ENCODE measurements around the gene FUT4. TPM values are rescaled to one million over a fixed set of nuclear protein-coding genes. Genes with fewer than 3 reads are reported as not detected.

Gene FUT4
- total RNA-seq, 1 donor from 2014 or later, result 4.1 TPM

DNA sequence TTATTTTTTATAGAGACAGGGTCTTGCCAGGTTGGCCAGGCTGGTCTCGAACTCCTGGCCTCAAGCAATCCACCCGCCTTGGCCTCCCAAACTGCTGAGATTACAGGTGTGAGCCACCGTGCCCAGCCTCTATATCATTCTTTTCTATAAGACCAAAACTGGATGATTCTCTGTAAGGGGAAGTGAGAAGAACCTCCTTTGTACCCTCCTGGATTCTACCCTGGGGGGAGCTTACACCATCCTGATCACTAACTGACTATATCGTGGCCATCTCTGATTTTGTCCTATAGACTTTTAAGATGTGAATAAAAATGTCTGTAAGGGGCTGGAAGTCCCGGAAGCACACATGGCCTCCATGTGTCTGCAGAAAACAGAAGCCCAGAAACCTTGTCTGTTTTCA, 32.6 kb downstream of the FUT4 start:
- H3K9me3 Mint-ChIP-seq, result no peaks in the 10 kb centered on the region
- ChIA-PET POLR2A (no interaction called here), CTCF (no interaction called here)
- TF ChIP-seq, protein P1, sequence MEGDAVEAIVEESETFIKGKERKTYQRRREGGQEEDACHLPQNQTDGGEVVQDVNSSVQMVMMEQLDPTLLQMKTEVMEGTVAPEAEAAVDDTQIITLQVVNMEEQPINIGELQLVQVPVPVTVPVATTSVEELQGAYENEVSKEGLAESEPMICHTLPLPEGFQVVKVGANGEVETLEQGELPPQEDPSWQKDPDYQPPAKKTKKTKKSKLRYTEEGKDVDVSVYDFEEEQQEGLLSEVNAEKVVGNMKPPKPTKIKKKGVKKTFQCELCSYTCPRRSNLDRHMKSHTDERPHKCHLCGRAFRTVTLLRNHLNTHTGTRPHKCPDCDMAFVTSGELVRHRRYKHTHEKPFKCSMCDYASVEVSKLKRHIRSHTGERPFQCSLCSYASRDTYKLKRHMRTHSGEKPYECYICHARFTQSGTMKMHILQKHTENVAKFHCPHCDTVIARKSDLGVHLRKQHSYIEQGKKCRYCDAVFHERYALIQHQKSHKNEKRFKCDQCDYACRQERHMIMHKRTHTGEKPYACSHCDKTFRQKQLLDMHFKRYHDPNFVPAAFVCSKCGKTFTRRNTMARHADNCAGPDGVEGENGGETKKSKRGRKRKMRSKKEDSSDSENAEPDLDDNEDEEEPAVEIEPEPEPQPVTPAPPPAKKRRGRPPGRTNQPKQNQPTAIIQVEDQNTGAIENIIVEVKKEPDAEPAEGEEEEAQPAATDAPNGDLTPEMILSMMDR (IDR thresholded peaks at IDR 0.05), result no peak
- H3K27me3 Mint-ChIP-seq, result peaks cover 11% of the 10 kb centered on the region
- H3K27ac Mint-ChIP-seq, result no peak overlapping the region
- intact Hi-C loops (cut with micrococcal nuclease), result no loop called here
- H3K4me1 Mint-ChIP-seq, result no peaks in the 10 kb centered on the region
- ATAC-seq (ENCODE audit: low read depth) (no peak), DNase-seq (no peak)
- H3K36me3 Mint-ChIP-seq (ENCODE audit: low read depth), result no peaks in the 10 kb centered on the region
- no peak overlapping the region for H3K4me3 Mint-ChIP-seq

DNA sequence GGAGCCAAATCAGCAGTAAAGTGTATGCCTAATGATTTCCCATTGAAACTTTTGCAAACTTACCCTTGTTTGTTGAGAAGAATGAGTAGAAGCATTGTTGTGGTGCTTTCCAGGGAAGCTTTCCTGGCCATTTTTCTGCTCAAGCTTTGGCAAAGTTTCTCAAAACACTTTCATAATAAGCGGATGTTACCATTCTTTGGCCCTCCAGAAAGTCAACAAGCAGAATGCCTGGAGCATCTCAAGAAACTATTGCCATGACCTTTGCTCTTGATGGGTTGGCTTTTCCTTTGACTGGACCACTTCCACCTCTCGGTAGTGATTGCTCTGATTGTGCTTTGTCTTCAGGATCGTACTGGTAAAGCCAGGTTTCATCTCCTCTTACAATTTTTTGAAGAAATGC, 34.1 kb downstream of the FUT4 start:
- POLR2A ChIA-PET, result no interaction called here
- Mint-ChIP-seq H3K27me3 (peaks cover 11% of the 10 kb centered on the region), H3K4me3 (no peak overlapping the region), H3K4me1 (peaks cover 9% of the 10 kb centered on the region), H3K36me3 (ENCODE audit: low read depth) (no peaks in the 10 kb centered on the region), H3K27ac (no peak overlapping the region), H3K9me3 (no peaks in the 10 kb centered on the region)
- CTCF ChIA-PET, result no interaction called here
- intact Hi-C loops (cut with micrococcal nuclease), result no loop called here
- TF ChIP-seq, protein P1 (IDR thresholded peaks at IDR 0.05), result no peak
- DNase-seq, result no peak
- no peak for ATAC-seq (ENCODE audit: low read depth)

DNA sequence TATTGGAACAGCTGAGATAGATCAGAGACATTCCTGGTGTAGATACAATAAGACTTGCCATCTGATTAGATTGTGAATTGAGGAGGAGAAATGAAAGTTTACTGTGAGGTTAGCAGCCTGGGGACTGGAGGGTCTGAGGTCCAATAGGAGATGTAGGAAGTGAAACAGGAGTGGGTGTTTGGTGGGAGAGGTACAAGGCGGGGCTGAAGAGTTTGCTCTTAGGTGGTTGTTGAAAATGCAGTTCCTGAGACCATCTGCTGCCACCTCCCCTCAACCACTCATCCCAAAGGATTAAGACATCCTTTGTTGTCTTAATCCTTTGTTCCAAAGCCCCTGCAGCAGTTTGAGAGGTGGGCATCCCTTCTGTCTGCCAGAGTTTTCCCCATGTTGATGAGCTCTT, 38.2 kb downstream of the FUT4 start:
- TF ChIP-seq, protein P1 (IDR thresholded peaks at IDR 0.05), result no peak
- ChIA-PET CTCF (no interaction called here), POLR2A (no interaction called here)
- no peak overlapping the region for H3K4me3 Mint-ChIP-seq
- ATAC-seq (ENCODE audit: low read depth), result no peak
- no peaks in the 10 kb centered on the region for H3K36me3 Mint-ChIP-seq (ENCODE audit: low read depth)
- no peak for DNase-seq
- no peak overlapping the region for H3K27ac Mint-ChIP-seq
- peaks cover 12% of the 10 kb centered on the region for H3K4me1 Mint-ChIP-seq
- H3K9me3 Mint-ChIP-seq, result no peaks in the 10 kb centered on the region
- intact Hi-C loops (cut with micrococcal nuclease), result no loop called here
- H3K27me3 Mint-ChIP-seq, result peaks cover 3% of the 10 kb centered on the region

GRCh38 chr11:94583213-94583865, 39.6 kb downstream of the FUT4 start:
- no peak overlapping the region for H3K4me3 Mint-ChIP-seq
- H3K9me3 Mint-ChIP-seq, result no peaks in the 10 kb centered on the region
- H3K27ac Mint-ChIP-seq, result no peak overlapping the region
- ATAC-seq (ENCODE audit: low read depth), result no peak
- H3K36me3 Mint-ChIP-seq (ENCODE audit: low read depth), result no peaks in the 10 kb centered on the region
- ChIA-PET CTCF (no interaction called here), POLR2A (no interaction called here)
- peaks cover 3% of the 10 kb centered on the region for H3K27me3 Mint-ChIP-seq
- intact Hi-C loops (cut with micrococcal nuclease), result no loop called here
- TF ChIP-seq, protein P1 (IDR thresholded peaks at IDR 0.05), result no peak
- H3K4me1 Mint-ChIP-seq, result peaks cover 12% of the 10 kb centered on the region
- DNase-seq, result no peak

GRCh38 chr11:94583866-94584500, 40.3 kb downstream of the FUT4 start:
- CTCF ChIA-PET, result no interaction called here
- no peaks in the 10 kb centered on the region for H3K9me3 Mint-ChIP-seq
- POLR2A ChIA-PET, result no interaction called here
- no peaks in the 10 kb centered on the region for H3K36me3 Mint-ChIP-seq (ENCODE audit: low read depth)
- intact Hi-C loops (cut with micrococcal nuclease), result no loop called here
- ATAC-seq (ENCODE audit: low read depth) (no peak), DNase-seq (no peak)
- no peak overlapping the region for H3K4me3 Mint-ChIP-seq
- peaks cover 12% of the 10 kb centered on the region for H3K4me1 Mint-ChIP-seq
- peaks cover 3% of the 10 kb centered on the region for H3K27me3 Mint-ChIP-seq
- no peak overlapping the region for H3K27ac Mint-ChIP-seq
- TF ChIP-seq, protein P1 (IDR thresholded peaks at IDR 0.05), result no peak
